ENCODE measurements around the gene TMEM106C. TPM values are rescaled to one million over a fixed set of nuclear protein-coding genes. Genes with fewer than 3 reads are reported as not detected.
A peak's percentile ranks its signal among the peaks of the same experiment; 100 is the strongest.

TMEM106C gene
- total RNA-seq, 1 donor from 2014 or later = 88.5 TPM

DNA sequence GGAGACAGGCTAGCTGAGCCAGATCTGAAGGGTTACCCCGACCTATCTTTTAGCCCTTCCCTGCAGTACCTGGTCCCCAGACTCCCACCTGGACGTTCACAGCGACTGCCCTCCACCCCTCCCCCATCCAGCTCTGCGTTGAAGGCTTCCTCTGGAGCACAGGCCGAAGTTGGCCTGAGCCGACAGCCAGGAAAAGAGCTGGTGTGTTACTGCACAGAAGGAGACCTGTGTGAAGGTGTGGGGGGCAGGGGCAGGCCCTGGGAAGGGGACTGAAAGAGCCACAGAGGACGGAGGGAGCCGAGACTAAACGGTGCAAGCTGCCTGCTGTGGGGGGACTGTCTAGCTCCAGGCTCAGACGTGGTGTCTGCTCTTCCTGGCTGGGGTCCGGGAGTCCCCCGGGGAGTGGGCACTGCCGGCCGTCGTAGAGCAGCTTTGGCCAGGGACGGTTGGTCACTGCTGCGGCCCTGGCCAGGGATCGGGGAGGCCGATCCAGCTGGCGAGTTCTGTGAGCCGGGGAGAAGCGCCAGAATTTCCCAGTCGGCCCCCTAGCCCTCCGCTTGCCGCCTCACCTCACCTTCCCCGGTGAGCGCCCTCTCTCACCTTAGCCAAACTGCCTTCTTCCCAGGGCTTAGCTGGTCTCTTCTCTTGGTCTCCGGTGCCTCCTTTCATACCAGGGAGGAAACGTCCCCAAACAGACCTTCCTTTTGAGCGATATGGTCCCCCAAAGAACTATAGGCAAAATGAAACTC, 41.8 kb downstream of the TMEM106C start:
- Histone ChIP-seq H3K36me3 (ENCODE audit: control insufficient read depth, insufficient read depth, low read length) (no peaks in the 10 kb centered on the region), H3K4me3 (ENCODE audit: low read depth, low read length) (no peak overlapping the region), H3K27me3 (ENCODE audit: control insufficient read depth, insufficient read depth, low read length) (peaks cover 39% of the 10 kb centered on the region)
- TF ChIP-seq, protein P1, sequence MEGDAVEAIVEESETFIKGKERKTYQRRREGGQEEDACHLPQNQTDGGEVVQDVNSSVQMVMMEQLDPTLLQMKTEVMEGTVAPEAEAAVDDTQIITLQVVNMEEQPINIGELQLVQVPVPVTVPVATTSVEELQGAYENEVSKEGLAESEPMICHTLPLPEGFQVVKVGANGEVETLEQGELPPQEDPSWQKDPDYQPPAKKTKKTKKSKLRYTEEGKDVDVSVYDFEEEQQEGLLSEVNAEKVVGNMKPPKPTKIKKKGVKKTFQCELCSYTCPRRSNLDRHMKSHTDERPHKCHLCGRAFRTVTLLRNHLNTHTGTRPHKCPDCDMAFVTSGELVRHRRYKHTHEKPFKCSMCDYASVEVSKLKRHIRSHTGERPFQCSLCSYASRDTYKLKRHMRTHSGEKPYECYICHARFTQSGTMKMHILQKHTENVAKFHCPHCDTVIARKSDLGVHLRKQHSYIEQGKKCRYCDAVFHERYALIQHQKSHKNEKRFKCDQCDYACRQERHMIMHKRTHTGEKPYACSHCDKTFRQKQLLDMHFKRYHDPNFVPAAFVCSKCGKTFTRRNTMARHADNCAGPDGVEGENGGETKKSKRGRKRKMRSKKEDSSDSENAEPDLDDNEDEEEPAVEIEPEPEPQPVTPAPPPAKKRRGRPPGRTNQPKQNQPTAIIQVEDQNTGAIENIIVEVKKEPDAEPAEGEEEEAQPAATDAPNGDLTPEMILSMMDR (IDR thresholded peaks at IDR 0.05; ENCODE audit: insufficient read depth, low read length, severe bottlenecking) = no peak
- FAIRE-seq (no peak), DNase-seq (ENCODE audit: low read depth) (no peak)

DNA sequence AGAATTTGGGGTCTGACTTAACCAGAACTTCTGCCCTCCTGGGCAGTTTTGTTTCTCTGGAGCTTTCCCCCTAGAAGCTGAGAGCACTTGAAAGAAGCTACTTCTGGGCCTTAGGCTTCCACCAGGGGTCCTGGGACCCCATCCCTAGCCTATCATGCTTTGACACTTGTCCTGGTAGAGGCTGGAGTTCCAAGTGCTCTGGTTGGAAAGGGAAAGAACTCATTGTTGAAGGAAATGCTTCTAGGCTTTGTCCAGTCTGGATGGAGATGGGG, 42.3 kb downstream of the TMEM106C start:
- TF ChIP-seq, protein P1 (IDR thresholded peaks at IDR 0.05; ENCODE audit: insufficient read depth, low read length, severe bottlenecking) = no peak
- FAIRE-seq (no peak), DNase-seq (ENCODE audit: low read depth) (no peak)
- Histone ChIP-seq H3K4me3 (ENCODE audit: low read depth, low read length) (no peak overlapping the region), H3K27me3 (ENCODE audit: control insufficient read depth, insufficient read depth, low read length) (peaks cover 39% of the 10 kb centered on the region), H3K36me3 (ENCODE audit: control insufficient read depth, insufficient read depth, low read length) (no peaks in the 10 kb centered on the region)

DNA sequence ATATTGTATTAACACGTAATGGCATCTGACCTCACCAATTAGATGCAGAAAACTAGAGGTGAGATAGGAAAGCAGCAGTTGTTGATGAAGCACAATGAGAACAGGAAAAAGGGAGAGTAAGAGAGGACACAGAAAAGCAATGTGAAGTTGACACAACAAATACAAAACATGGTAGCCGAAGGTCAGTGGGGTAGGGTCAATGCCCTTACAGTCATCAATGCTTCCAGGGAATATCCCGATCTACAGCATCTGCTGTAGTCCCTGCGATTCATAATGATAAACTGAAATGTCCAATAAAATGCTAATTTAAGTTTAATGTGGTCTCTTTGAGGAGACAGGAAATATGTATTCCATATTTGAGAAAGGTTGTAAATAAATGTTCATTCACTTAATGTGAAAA, 43.8 kb downstream of the TMEM106C start:
- TF ChIP-seq, protein P1 (IDR thresholded peaks at IDR 0.05; ENCODE audit: insufficient read depth, low read length, severe bottlenecking) = no peak
- Histone ChIP-seq H3K36me3 (ENCODE audit: control insufficient read depth, insufficient read depth, low read length) (no peaks in the 10 kb centered on the region), H3K27me3 (ENCODE audit: control insufficient read depth, insufficient read depth, low read length) (peaks cover 40% of the 10 kb centered on the region), H3K4me3 (ENCODE audit: low read depth, low read length) (no peak overlapping the region)
- DNase-seq (ENCODE audit: low read depth) (no peak), FAIRE-seq (no peak)

DNA sequence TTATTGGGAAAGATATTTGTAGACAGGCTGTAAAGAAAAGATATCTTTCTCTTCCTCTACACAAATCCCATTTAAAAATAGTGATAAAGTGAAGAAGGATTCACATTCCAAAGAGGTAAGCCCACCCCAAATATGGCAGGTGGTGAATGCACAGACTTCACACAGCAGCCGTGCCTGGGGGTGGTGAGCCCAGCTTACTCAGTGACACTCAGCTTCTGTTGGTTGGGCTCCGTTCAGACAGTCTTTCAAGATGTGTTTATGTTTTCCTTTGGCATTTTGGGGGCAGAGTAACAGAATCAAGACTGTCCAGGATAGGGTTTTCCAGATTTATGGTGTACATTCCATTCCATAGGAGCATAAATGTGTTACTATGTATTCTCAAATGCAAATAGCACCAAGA, 45.0 kb downstream of the TMEM106C start:
- Histone ChIP-seq H3K27me3 (ENCODE audit: control insufficient read depth, insufficient read depth, low read length) (peaks cover 31% of the 10 kb centered on the region), H3K36me3 (ENCODE audit: control insufficient read depth, insufficient read depth, low read length) (no peaks in the 10 kb centered on the region), H3K4me3 (ENCODE audit: low read depth, low read length) (no peak overlapping the region)
- DNase-seq (ENCODE audit: low read depth) = no peak
- FAIRE-seq = no peak
- TF ChIP-seq, protein P1 (IDR thresholded peaks at IDR 0.05; ENCODE audit: insufficient read depth, low read length, severe bottlenecking) = no peak

DNA sequence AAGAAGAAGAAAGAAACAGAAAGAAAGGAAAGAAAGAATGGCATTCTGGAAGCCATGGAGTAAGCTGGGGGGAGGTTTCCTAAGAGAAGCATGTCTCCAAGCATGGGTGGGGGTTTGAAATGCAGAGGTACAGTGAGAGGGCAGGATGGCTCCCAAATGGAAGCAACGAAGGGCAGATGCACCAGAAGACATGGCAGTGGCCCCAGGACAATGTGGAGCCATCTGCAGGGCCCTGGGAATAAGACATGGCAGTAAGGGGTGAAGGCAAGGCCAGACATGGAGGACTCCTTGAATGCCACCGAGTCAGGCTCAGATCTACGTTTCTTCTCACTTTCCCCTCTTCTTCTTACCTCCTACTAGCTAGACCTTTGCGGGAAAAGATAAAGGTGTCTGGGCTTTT, 45.6 kb downstream of the TMEM106C start:
- TF ChIP-seq, protein P1 (IDR thresholded peaks at IDR 0.05; ENCODE audit: insufficient read depth, low read length, severe bottlenecking) = no peak
- no peak for DNase-seq (ENCODE audit: low read depth)
- no peak for FAIRE-seq
- H3K27me3 ChIP-seq (ENCODE audit: control insufficient read depth, insufficient read depth, low read length) = peaks cover 27% of the 10 kb centered on the region
- no peak overlapping the region for H3K4me3 ChIP-seq (ENCODE audit: low read depth, low read length)
- no peaks in the 10 kb centered on the region for H3K36me3 ChIP-seq (ENCODE audit: control insufficient read depth, insufficient read depth, low read length)

DNA sequence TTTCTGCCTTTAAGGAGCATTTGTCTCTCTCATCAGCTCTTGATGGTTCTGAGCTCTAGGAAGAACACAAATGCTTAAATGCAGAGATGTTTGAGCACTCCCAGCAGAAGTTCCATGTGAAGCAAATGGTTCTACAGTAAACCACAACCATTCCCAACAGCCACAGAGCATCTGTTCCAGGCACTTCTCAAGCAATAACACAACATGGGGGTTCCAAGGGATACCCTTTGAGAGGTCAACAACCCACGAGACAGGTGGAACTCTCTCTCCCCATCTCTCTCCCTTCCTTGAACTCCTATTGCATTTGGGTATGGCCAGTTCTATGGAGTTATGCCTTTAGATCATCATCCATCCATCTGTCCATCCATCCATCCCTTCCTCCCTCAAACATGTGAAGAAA, 46.1 kb downstream of the TMEM106C start:
- FAIRE-seq (peak; percentile 58), DNase-seq (ENCODE audit: low read depth) (no peak)
- Histone ChIP-seq H3K27me3 (ENCODE audit: control insufficient read depth, insufficient read depth, low read length) (peaks cover 24% of the 10 kb centered on the region), H3K36me3 (ENCODE audit: control insufficient read depth, insufficient read depth, low read length) (no peaks in the 10 kb centered on the region), H3K4me3 (ENCODE audit: low read depth, low read length) (no peak overlapping the region)
- TF ChIP-seq, protein P1 (IDR thresholded peaks at IDR 0.05; ENCODE audit: insufficient read depth, low read length, severe bottlenecking) = no peak

Data from bronchial epithelial cell (primary cell).